K562 (cell line): Measurements from ENCODE around the gene METRN. TPM values are rescaled to one million over a fixed set of nuclear protein-coding genes. Genes with fewer than 3 reads are reported as not detected.

Source experiments
- ATAC-seq: fragments of 200-7000 bp; cut with Tn5 transposase; 3 replicates; pipeline ENCODE4 v1.9.1; 2020; ENCODE audit warnings: moderate library complexity
- BruUV-seq: library from RNA; stranded (reverse); fragments of 400-500 nt; replicated peaks from 2 replicates; lab custom pipeline; 2021; lab: Mats Ljungman, UMichigan
- CTCF ChIA-PET: fragments of 300-600 bp; formaldehyde crosslinking; extraction: SDS; loops from one replicate; lab custom pipeline; 2021; ENCODE audit warnings: low intra/inter-chr PET ratio; lab: Yijun Ruan, JAX
- POLR2A ChIA-PET: fragments of 300-600, 350-650 bp; sonication (Branson Sonifier 250); formaldehyde crosslinking; extraction: SDS; loops from one replicate; lab custom pipeline; 2021; ENCODE audit warnings: antibody characterized with exemption, inconsistent platforms; lab: Yijun Ruan, JAX
- DNase-seq, 4 experiments: peaks; one replicate each; pipeline versions ENCODE4 v3.0.0 to v3.0.0-alpha.2; 2011 to 2018; ENCODE audit warnings: low spot score in 3 of 4, mixed read lengths in 3 of 4; ENCODE audit errors: extremely low read depth in 1 of 4
- FAIRE-seq: peaks from 2 replicates; lab custom pipeline; 2011; peaks lifted over from hg19 to GRCh38; lab: Jason Lieb, UNC
- H2AFZ ChIP-seq: 2 replicates; pipeline ENCODE4 v1.6.0; 2011; ENCODE audit warnings: low read depth, low read length, control low read depth, inconsistent platforms
- H3K27ac ChIP-seq: fragments of 200-600 bp; 3 replicates; pipeline ENCODE4 v1.8.0; 2011; ENCODE audit warnings: low read depth, mild to moderate bottlenecking, control low read depth, inconsistent platforms, low read length, moderate library complexity, mixed read lengths; ENCODE audit errors: extremely low read depth
- H3K27me3 ChIP-seq, 2 experiments: fragments of 300-600 bp in 1 of 2; 2 replicates in 1 of 2; 3 replicates in 1 of 2; pipeline versions ENCODE4 v1.6.0 to v1.8.0; 2011; ENCODE audit warnings: inconsistent platforms in 2 of 2, low read length in 2 of 2, mild to moderate bottlenecking in 1 of 2, mixed read lengths in 1 of 2, moderate library complexity in 1 of 2; ENCODE audit not compliant: control insufficient read depth in 2 of 2, insufficient read depth in 2 of 2
- H3K36me3 ChIP-seq: fragments of 300-600 bp; 3 replicates; pipeline ENCODE4 v1.8.0; 2011; ENCODE audit warnings: mild to moderate bottlenecking, low read length, inconsistent platforms; ENCODE audit not compliant: control insufficient read depth, insufficient read depth
- H3K4me1 ChIP-seq, 2 experiments: fragments of 200-600 bp in 1 of 2; replicated peaks in 1 of 2; 2 replicates in 1 of 2; 3 replicates in 1 of 2; pipeline versions ENCODE4 v1.5.1 to v1.8.0; 2011; ENCODE audit warnings: inconsistent platforms in 2 of 2, low read length in 2 of 2, mild to moderate bottlenecking in 1 of 2, mixed read lengths in 1 of 2, moderate library complexity in 1 of 2; ENCODE audit not compliant: control insufficient read depth in 2 of 2, insufficient read depth in 2 of 2
- H3K4me2 ChIP-seq: 2 replicates; pipeline ENCODE4 v1.6.1; 2011; ENCODE audit warnings: low read length, control low read depth, inconsistent platforms, mixed read lengths; ENCODE audit not compliant: insufficient read depth
- H3K4me3 ChIP-seq: fragments of 200-600 bp; sonication (generic), shearing (Covaris generic); 2 replicates; pipeline ENCODE4 v1.5.1; 2016; ENCODE audit warnings: control low read depth, inconsistent platforms
- H3K79me2 ChIP-seq: fragments of 200-600 bp; 3 replicates; pipeline ENCODE4 v1.8.0; 2011; ENCODE audit warnings: low read length, inconsistent platforms; ENCODE audit not compliant: control insufficient read depth, insufficient read depth
- H3K9ac ChIP-seq, 2 experiments: 2 replicates each; pipeline versions ENCODE4 v1.6.0 to v1.6.1; 2011; ENCODE audit warnings: low read depth in 2 of 2, low read length in 2 of 2, control low read depth in 1 of 2, inconsistent platforms in 1 of 2, mild to moderate bottlenecking in 1 of 2, mixed read lengths in 1 of 2; ENCODE audit not compliant: insufficient read depth in 1 of 2
- H3K9me1 ChIP-seq: one replicate; pipeline ENCODE4 v1.6.0; 2011; ENCODE audit warnings: inconsistent platforms, mild to moderate bottlenecking, low read length, moderate library complexity; ENCODE audit not compliant: control insufficient read depth, insufficient read depth
- H3K9me3 ChIP-seq: replicated peaks from 2 replicates; pipeline ENCODE4 v1.5.1; 2011; ENCODE audit warnings: low read depth, low read length, inconsistent platforms; ENCODE audit not compliant: control insufficient read depth, insufficient read depth
- H4K20me1 ChIP-seq: replicated peaks from 2 replicates; pipeline ENCODE4 v1.6.1; 2011; ENCODE audit warnings: low read length, inconsistent platforms, mixed read lengths; ENCODE audit not compliant: control insufficient read depth, insufficient read depth
- CREB1 ChIP-seq, 2 experiments: sonication (generic) in 1 of 2; formaldehyde crosslinking in 1 of 2; IDR thresholded peaks; 2 replicates each; pipeline versions ENCODE4 v1.6.1 to v1.8.0; 2012 to 2022; ENCODE audit warnings: inconsistent platforms in 1 of 2, mild to moderate bottlenecking in 1 of 2, missing genetic modification reagents in 1 of 2, moderate library complexity in 1 of 2
- DACH1 ChIP-seq: fragments of 450-650 bp; IDR thresholded peaks from 2 replicates; pipeline ENCODE4 v1.6.1; 2018; ENCODE audit not compliant: partially characterized antibody
- GTF2A2 ChIP-seq: IDR thresholded peaks from 2 replicates; pipeline ENCODE4 v1.6.1; 2016; ENCODE audit warnings: mild to moderate bottlenecking, missing genetic modification characterization, missing compliant biosample characterization
- JUNB ChIP-seq: fragments of 450-650 bp; formaldehyde crosslinking; conservative IDR thresholded peaks from 2 replicates; pipeline ENCODE4 v1.4.0; 2020; ENCODE audit warnings: mild to moderate bottlenecking
- KAT7 ChIP-seq: sonication (generic); formaldehyde crosslinking; IDR thresholded peaks from 2 replicates; pipeline ENCODE4 v1.8.0; 2022; ENCODE audit warnings: missing genetic modification reagents, mild to moderate bottlenecking, borderline replicate concordance
- MCM3 ChIP-seq: fragments of 450-650 bp; IDR thresholded peaks from 2 replicates; pipeline ENCODE4 v1.6.1; 2016
- MEF2A ChIP-seq: IDR thresholded peaks from 2 replicates; pipeline ENCODE4 v1.6.1; 2011; ENCODE audit warnings: low read depth, mild to moderate bottlenecking, low read length, moderate library complexity; ENCODE audit not compliant: control insufficient read depth
- MYBL2 ChIP-seq, 2 experiments: fragments of 450-650 bp in 1 of 2; sonication (generic) in 1 of 2; formaldehyde crosslinking in 1 of 2; IDR thresholded peaks; 2 replicates each; pipeline versions ENCODE4 v1.6.1 to v1.8.1; 2017 to 2022; ENCODE audit warnings: borderline replicate concordance in 1 of 2, inconsistent platforms in 1 of 2, low read depth in 1 of 2, mild to moderate bottlenecking in 1 of 2, missing genetic modification reagents in 1 of 2, moderate library complexity in 1 of 2
- NUFIP1 ChIP-seq: fragments of 450-650 bp; IDR thresholded peaks from 2 replicates; pipeline ENCODE4 v1.6.1; 2018; ENCODE audit not compliant: partially characterized antibody
- PHF20 ChIP-seq: fragments of 450-650 bp; IDR thresholded peaks from 2 replicates; pipeline ENCODE4 v1.6.1; 2018; ENCODE audit not compliant: partially characterized antibody
- ZNF354B ChIP-seq: fragments of 250-450 bp; sonication (Bioruptor Pico); IDR thresholded peaks from 2 replicates; pipeline ENCODE4 v1.4.0; 2020
- WGBS: fragments of 100-300 bp; shearing (Covaris generic); methylation state at CpG from one replicate; pipeline ENCODE4 v1.1.6; 2016; ENCODE audit warnings: low coverage, mixed read lengths; ENCODE audit not compliant: insufficient coverage; ENCODE audit errors: missing lambda C conversion rate; 5-methylcytosine and 5-hydroxymethylcytosine counted together
- in situ Hi-C: fragments of 300-500 bp; cut with MboI; formaldehyde crosslinking; loops from 4 replicates; pipeline ENCODE4 v1.15.0; 2018; ENCODE audit warnings: inconsistent platforms, mixed read lengths
- intact Hi-C: fragments of 100-400 bp; cut with micrococcal nuclease; formaldehyde crosslinking; loops from 2 replicates; pipeline ENCODE4 v1.14.2; 2022
- polyA plus RNA-seq, 8 experiments: library from polyadenylated mRNA; depleted of rRNA in 4 of 8; stranded (reverse) in 5 of 8; unstranded in 3 of 8; fragments of >200 nt; fragmentation: Nextera tagmentation in 2 of 8; fragmentation: Illumina TruSeq in 1 of 8; extraction: Ambion mirVana in 2 of 8; extraction: Trizol in 1 of 8; gene quantifications; 2 replicates each; pipeline versions ENCODE4 v1.2.1 to v1.2.3, GENCODE V29; 2011 to 2014; ENCODE audit warnings: inconsistent platforms in 1 of 8, missing spikeins in 1 of 8
- total RNA-seq, 7 experiments: library from RNA; depleted of rRNA in 6 of 7; stranded (reverse); fragments of >200 nt in 6 of 7; fragmentation: Illumina TruSeq in 2 of 7; extraction: Trizol in 2 of 7; gene quantifications; 2 replicates each; pipeline versions ENCODE4 v1.2.1 to v1.2.3, GENCODE V29; 2011 to 2021; ENCODE audit warnings: low replicate concordance in 1 of 7
- TF ChIP-seq, protein P1 (sequence below): fragments of 250-450 bp; sonication (Bioruptor Pico); IDR thresholded peaks from 2 replicates; pipeline ENCODE4 v1.8.0; 2022; ENCODE audit warnings: inconsistent platforms, mild to moderate bottlenecking, moderate library complexity, borderline replicate concordance
- TF ChIP-seq, protein P2 (sequence below), 2 experiments: fragments of 450-650 bp; conservative IDR thresholded peaks; 2 replicates each; pipeline ENCODE4 v1.6.1; 2017; ENCODE audit warnings: mild to moderate bottlenecking in 2 of 2, moderate library complexity in 2 of 2
- TF ChIP-seq, protein P3 (sequence below): sonication (generic); formaldehyde crosslinking; IDR thresholded peaks from 2 replicates; pipeline ENCODE4 v1.8.1; 2023; ENCODE audit warnings: mild to moderate bottlenecking, missing genetic modification reagents, moderate library complexity
- TF ChIP-seq, protein P4 (sequence below): fragments of 200-800 bp; sonication (Bioruptor generic); IDR thresholded peaks from 2 replicates; pipeline ENCODE4 v1.6.1; 2017; ENCODE audit warnings: missing genetic modification characterization, missing compliant biosample characterization

Gene METRN
- total and polyA plus RNA-seq, 9 of the 15 experiments (the other 6 are each of a cell fraction or from before 2014, with no cell fraction given) = 0.20 to 89.8 (median 15.4) TPM

- Histone ChIP-seq H3K9me1 (peaks cover 3% of the 10 kb centered on the region), H3K9ac (peak within 1 kb of the TSS; percentile 96 to 99), H2AFZ (peak within 1 kb of the TSS; percentile 99), H3K36me3 (peaks cover 31% of the 10 kb centered on the region; the same call in 2 of the 3 replicates), H3K27me3 (no peaks in the 10 kb centered on the region), H3K9me3 (no peaks in the 10 kb centered on the region), H3K4me3 (peak within 1 kb of the TSS; percentile 100), H4K20me1 (no peaks in the 10 kb centered on the region; the same call in 1 of the 2 replicates), H3K4me2 (peak within 1 kb of the TSS; percentile 90), H3K4me1 (peaks cover 12 to 99% of the 10 kb centered on the region in 2 experiments; a peak in 4 of 5 replicates), H3K79me2 (peaks cover 49% of the 10 kb centered on the region), H3K27ac (peak within 1 kb of the TSS; percentile 97)
- BruUV-seq = no TSS peak
- intact Hi-C loops = no loop called here
- POLR2A ChIA-PET = interaction anchor here (0.6 to 2.3 kb wide), 15 partner anchors 9 to 1089 kb away, joined by 3 to 16 read pairs (median 3); partner anchors contain the start of gene CIAO3
- in situ Hi-C loops = no loop called here
- FAIRE-seq (peak; percentile 89), ATAC-seq (peak; percentile 84), DNase-seq (peak; percentile 86 to 97 (median 92))
- 1% methylated on average over 58 of the region's 106 CpGs for WGBS
- CTCF ChIA-PET = no interaction called here
- TF ChIP-seq GTF2A2 (tag) = peak; percentile 61; the same call in 1 of the 2 replicates
- no peak for TF ChIP-seq DACH1
- TF ChIP-seq JUNB = no peak
- no peak for TF ChIP-seq MYBL2 (IDR thresholded peaks at IDR 0.05; ENCODE audit: low read depth)
- no peak for TF ChIP-seq MYBL2 (CRISPR knock-in tag; IDR thresholded peaks at IDR 0.05; ENCODE audit: borderline replicate concordance)
- TF ChIP-seq, protein P1, sequence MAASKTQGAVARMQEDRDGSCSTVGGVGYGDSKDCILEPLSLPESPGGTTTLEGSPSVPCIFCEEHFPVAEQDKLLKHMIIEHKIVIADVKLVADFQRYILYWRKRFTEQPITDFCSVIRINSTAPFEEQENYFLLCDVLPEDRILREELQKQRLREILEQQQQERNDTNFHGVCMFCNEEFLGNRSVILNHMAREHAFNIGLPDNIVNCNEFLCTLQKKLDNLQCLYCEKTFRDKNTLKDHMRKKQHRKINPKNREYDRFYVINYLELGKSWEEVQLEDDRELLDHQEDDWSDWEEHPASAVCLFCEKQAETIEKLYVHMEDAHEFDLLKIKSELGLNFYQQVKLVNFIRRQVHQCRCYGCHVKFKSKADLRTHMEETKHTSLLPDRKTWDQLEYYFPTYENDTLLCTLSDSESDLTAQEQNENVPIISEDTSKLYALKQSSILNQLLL (CRISPR knock-in tag) = no peak
- TF ChIP-seq, protein P2, sequence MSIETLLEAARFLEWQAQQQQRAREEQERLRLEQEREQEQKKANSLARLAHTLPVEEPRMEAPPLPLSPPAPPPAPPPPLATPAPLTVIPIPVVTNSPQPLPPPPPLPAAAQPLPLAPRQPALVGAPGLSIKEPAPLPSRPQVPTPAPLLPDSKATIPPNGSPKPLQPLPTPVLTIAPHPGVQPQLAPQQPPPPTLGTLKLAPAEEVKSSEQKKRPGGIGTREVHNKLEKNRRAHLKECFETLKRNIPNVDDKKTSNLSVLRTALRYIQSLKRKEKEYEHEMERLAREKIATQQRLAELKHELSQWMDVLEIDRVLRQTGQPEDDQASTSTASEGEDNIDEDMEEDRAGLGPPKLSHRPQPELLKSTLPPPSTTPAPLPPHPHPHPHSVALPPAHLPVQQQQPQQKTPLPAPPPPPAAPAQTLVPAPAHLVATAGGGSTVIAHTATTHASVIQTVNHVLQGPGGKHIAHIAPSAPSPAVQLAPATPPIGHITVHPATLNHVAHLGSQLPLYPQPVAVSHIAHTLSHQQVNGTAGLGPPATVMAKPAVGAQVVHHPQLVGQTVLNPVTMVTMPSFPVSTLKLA (conservative IDR thresholded peaks at IDR 0.05) = peak in 1 of 2 experiments; percentile 33; a peak in 3 of 4 replicates
- TF ChIP-seq, protein P3, sequence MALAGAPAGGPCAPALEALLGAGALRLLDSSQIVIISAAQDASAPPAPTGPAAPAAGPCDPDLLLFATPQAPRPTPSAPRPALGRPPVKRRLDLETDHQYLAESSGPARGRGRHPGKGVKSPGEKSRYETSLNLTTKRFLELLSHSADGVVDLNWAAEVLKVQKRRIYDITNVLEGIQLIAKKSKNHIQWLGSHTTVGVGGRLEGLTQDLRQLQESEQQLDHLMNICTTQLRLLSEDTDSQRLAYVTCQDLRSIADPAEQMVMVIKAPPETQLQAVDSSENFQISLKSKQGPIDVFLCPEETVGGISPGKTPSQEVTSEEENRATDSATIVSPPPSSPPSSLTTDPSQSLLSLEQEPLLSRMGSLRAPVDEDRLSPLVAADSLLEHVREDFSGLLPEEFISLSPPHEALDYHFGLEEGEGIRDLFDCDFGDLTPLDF (CRISPR knock-in tag) = no peak
- 0 out of 2 replicates have a peak, but pooled peaks have one; percentile 28 for TF ChIP-seq KAT7 (CRISPR knock-in tag)
- no peak for TF ChIP-seq ZNF354B (CRISPR knock-in tag)
- TF ChIP-seq CREB1 (IDR thresholded peaks at IDR 0.05) = peak; percentile 82
- TF ChIP-seq CREB1 (CRISPR knock-in tag; IDR thresholded peaks at IDR 0.05) = no peak
- peak; percentile 65 for TF ChIP-seq PHF20
- TF ChIP-seq NUFIP1 = no peak
- TF ChIP-seq, protein P4, sequence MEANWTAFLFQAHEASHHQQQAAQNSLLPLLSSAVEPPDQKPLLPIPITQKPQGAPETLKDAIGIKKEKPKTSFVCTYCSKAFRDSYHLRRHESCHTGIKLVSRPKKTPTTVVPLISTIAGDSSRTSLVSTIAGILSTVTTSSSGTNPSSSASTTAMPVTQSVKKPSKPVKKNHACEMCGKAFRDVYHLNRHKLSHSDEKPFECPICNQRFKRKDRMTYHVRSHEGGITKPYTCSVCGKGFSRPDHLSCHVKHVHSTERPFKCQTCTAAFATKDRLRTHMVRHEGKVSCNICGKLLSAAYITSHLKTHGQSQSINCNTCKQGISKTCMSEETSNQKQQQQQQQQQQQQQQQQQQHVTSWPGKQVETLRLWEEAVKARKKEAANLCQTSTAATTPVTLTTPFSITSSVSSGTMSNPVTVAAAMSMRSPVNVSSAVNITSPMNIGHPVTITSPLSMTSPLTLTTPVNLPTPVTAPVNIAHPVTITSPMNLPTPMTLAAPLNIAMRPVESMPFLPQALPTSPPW (CRISPR knock-in tag) = peak; percentile 71
- TF ChIP-seq MCM3 = no peak
- no peak for TF ChIP-seq MEF2A
Measured at GRCh38 chr16:720990-721764, 6.3 kb downstream of the METRN start, which contains the start of gene ANTKMT. ANTKMT (plus strand) TSS chr16:721146; CDS start chr16:721275, 129 bp downstream.
